Activated CD8-positive, alpha-beta memory T cell treated with anti-CD3 and anti-CD28 coated beads for 36 hours (primary cell): ENCODE results near the gene ISYNA1. TPM values are rescaled to one million over a fixed set of nuclear protein-coding genes. Genes with fewer than 3 reads are reported as not detected.

Source experiments
- CTCF ChIA-PET: fragments of 350-600 bp; sonication (Branson Sonifier 250); formaldehyde crosslinking; loops from one replicate; lab custom pipeline; 2021; ENCODE audit warnings: antibody characterized with exemption; lab: Charles Lee
- POLR2A ChIA-PET: fragments of 350-600 bp; sonication (Branson Sonifier 250); formaldehyde crosslinking; loops from one replicate; lab custom pipeline; 2021; ENCODE audit warnings: antibody characterized with exemption; lab: Charles Lee
- total RNA-seq, 2 experiments: library from RNA; stranded (reverse); gene quantifications; one replicate each; pipeline ENCODE4 v1.2.3, GENCODE V29; 2021

ISYNA1 gene
- total RNA-seq, 2 experiments from 2014 or later = 22.8 to 23.7 TPM

- ChIA-PET POLR2A (interaction anchor here (0.6 to 1.1 kb wide), 2 partner anchors 20 to 132 kb away, joined by 6 read pairs; partner anchors contain the start of genes SSBP4 and UBA52), CTCF (interaction anchor here (1.3 to 2.1 kb wide), 3 partner anchors 10 to 23 kb away, joined by 3 to 8 read pairs (median 4); no protein-coding TSS in a partner anchor)
Measured at GRCh38 chr19:18439025-18439909, 1.3 kb upstream of the ISYNA1 start.

GRCh38 chr19:18438331-18439024 lies 545 bp upstream of the ISYNA1 start:
- ChIA-PET POLR2A (no interaction called here), CTCF (interaction anchor here (1.3 to 2.1 kb wide), 3 partner anchors 9 to 23 kb away, joined by 3 to 8 read pairs (median 4); no protein-coding TSS in a partner anchor)

GRCh38 chr19:18436671-18437490 lies 1.1 kb downstream of the ISYNA1 start:
- CTCF ChIA-PET = no interaction called here
- POLR2A ChIA-PET = interaction anchor here (0.7 kb wide), 2 partner anchors 12 to 152 kb away, joined by 3 to 5 read pairs; no protein-coding TSS in a partner anchor

- CTCF ChIA-PET = interaction anchor here (0.6 to 1.0 kb wide), 2 partner anchors 17 to 246 kb away, joined by 3 read pairs; partner anchors contain the start of gene SSBP4
Measured at GRCh38 chr19:18435842-18436670, 1.9 kb downstream of the ISYNA1 start.

GRCh38 chr19:18435178-18435841 lies 2.6 kb downstream of the ISYNA1 start:
- ChIA-PET POLR2A (interaction anchor here (1.1 kb wide), 1 partner anchor 17 kb away, joined by 5 read pairs; the partner anchor contains the start of gene SSBP4), CTCF (interaction anchor here (0.6 to 1.3 kb wide), 3 partner anchors 16 to 245 kb away, joined by 3 read pairs; partner anchors contain the start of gene SSBP4)

More at GRCh38 chr19:18435842-18436670, 1.9 kb downstream of the ISYNA1 start:
- POLR2A ChIA-PET = interaction anchor here (1.1 kb wide), 1 partner anchor 17 kb away, joined by 5 read pairs; the partner anchor contains the start of gene SSBP4

GRCh38 chr19:18434411-18435175 lies 3.3 kb downstream of the ISYNA1 start:
- POLR2A ChIA-PET = interaction anchor here (1.1 kb wide), 1 partner anchor 16 kb away, joined by 5 read pairs; the partner anchor contains the start of gene SSBP4

GRCh38 chr19:18433735-18434398 lies 4.1 kb downstream of the ISYNA1 start:
- CTCF ChIA-PET = interaction anchor here (1.3 to 1.4 kb wide), 2 partner anchors 14 to 17 kb away, joined by 3 to 5 read pairs; partner anchors contain the start of gene SSBP4
- POLR2A ChIA-PET = no interaction called here

More at GRCh38 chr19:18434411-18435175, 3.3 kb downstream of the ISYNA1 start:
- CTCF ChIA-PET = interaction anchor here (1.3 to 1.4 kb wide), 2 partner anchors 15 to 16 kb away, joined by 3 to 5 read pairs; partner anchors contain the start of gene SSBP4

- CTCF ChIA-PET = interaction anchor here (1.4 kb wide), 1 partner anchor 13 kb away, joined by 5 read pairs; the partner anchor contains the start of gene SSBP4
- POLR2A ChIA-PET = no interaction called here
Measured at GRCh38 chr19:18433015-18433691, 4.8 kb downstream of the ISYNA1 start.

GRCh38 chr19:18432275-18433014 lies 5.5 kb downstream of the ISYNA1 start:
- ChIA-PET POLR2A (interaction anchor here (0.8 kb wide), 1 partner anchor 9 kb away, joined by 3 read pairs; no protein-coding TSS in a partner anchor), CTCF (interaction anchor here (1.2 to 1.9 kb wide), 3 partner anchors 13 to 18 kb away, joined by 3 to 7 read pairs (median 5); partner anchors contain the start of gene SSBP4)

- ChIA-PET CTCF (interaction anchor here (0.5 to 1.9 kb wide), 4 partner anchors 12 to 88 kb away, joined by 3 to 7 read pairs (median 4); partner anchors contain the start of gene SSBP4), POLR2A (interaction anchor here (0.8 kb wide), 1 partner anchor 8 kb away, joined by 3 read pairs; no protein-coding TSS in a partner anchor)
Measured at GRCh38 chr19:18431351-18432197, 6.4 kb downstream of the ISYNA1 start.

GRCh38 chr19:18430417-18431144 lies 7.4 kb downstream of the ISYNA1 start:
- CTCF ChIA-PET = interaction anchor here (1.9 kb wide), 2 partner anchors 11 to 14 kb away, joined by 5 to 7 read pairs; partner anchors contain the start of gene SSBP4
- POLR2A ChIA-PET = no interaction called here

GRCh38 chr19:18429717-18430416 lies 8.1 kb downstream of the ISYNA1 start:
- CTCF ChIA-PET = interaction anchor here (1.0 to 1.7 kb wide), 2 partner anchors 9 to 10 kb away, joined by 4 to 5 read pairs; no protein-coding TSS in a partner anchor
- POLR2A ChIA-PET = no interaction called here
